ENCODE results near the gene DHTKD1. TPM values are rescaled to one million over a fixed set of nuclear protein-coding genes. Genes with fewer than 3 reads are reported as not detected.
"Not testable (repeated sequence)": the region's sequence is repeated elsewhere in the genome, so short reads cannot be mapped to it uniquely, and the experiment has no call there.

DHTKD1 gene
- polyA plus RNA-seq, 4 donors, result 16.7 to 35.4 (median 30.2) TPM

DNA sequence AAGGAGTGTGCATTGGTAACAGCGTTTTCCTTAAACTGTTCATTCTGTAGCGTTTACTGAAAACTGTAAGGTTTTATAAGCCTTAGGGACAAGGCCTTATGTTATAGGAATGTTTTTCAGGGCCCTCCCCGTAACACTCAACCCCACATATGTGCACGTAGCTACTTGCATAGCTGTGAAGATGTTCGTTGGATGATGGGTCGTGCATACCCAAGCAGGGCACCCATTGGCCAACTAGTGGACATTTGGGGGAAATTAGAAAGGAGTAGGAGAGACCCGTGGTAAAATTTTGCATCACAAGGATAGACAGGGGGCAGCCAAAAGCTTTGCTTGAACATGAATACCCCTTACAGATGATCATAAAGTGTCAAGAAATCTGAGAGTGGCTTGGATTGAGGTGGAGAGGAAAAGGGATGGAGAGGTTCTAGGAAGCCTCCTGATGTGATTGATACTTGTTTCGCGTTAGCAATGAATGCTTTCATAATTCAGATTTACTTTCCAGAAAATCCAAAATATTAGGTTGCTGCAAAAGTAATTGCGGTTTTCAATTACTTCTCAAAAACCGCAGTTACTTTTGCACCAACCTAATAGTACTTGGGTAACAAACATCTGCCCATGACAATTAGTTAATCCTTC is 61.6 kb downstream of the DHTKD1 start:
- peak in 2 of 4 donors; percentile 35 to 36 for DNase-seq (ENCODE audit: low read depth in 4 of 4, low spot score in 3 of 4)

DNA sequence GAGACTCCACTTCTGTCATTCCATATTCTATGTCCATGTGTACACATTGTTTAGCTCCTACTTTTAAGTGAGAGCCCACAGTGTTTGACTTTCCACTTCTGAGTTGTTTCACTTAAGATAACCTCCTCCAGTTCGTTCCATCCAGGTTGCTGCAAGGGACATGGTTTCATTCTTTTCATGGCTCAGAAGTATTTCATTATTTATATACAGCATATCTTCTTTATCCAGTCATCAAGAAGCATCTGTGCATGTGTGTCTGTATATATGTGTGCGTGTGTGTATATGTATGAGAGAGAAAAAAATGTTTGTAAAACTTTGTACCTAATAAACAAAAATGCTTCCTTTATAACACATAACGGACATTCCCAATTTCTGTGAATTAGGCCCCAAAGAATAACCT is 66.9 kb downstream of the DHTKD1 start:
- DNase-seq (ENCODE audit: low read depth in 4 of 4, low spot score in 3 of 4), result no peak

DNA sequence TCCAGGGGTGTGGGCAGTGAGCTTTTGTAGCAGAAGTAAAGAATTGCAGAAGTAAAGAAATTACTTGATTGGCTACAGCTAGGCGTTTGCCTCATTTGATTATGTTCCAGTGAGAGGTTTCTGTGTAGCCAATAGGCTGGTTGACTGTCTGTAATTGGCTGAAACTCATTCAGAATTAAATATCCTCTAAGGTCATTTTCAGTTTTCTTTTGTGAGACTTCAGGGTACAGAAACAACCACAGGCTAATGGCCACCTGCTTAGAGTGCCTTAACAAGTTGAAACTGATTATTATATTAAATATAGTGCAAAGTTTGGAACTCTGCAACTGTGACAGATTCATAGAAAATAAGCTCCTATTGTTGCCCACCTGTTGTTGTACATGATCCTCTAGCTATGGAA is 71.3 kb downstream of the DHTKD1 start:
- DNase-seq (ENCODE audit: low read depth in 4 of 4, low spot score in 3 of 4), result no peak

DNA sequence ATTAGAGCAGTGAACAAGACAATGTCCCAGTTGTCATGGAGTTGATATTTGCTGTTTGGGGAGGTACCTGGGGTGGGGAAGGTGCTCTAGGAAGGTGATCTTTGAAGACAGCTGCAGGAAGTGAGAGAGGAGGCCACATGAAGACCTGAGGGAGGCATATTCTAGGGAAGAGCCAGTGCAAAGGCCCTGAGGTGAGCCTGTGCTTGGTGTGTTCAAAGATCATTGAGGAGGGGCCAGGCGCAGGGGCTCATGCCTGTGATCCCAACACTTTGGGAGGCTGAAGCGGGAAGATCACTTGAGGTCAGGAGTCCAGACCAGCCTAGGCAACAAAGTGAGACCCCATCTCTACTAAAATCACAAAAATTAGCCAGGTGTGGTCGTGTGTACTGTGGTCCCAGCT is 75.8 kb downstream of the DHTKD1 start:
- no peak for DNase-seq (ENCODE audit: low read depth in 4 of 4, low spot score in 3 of 4)

DNA sequence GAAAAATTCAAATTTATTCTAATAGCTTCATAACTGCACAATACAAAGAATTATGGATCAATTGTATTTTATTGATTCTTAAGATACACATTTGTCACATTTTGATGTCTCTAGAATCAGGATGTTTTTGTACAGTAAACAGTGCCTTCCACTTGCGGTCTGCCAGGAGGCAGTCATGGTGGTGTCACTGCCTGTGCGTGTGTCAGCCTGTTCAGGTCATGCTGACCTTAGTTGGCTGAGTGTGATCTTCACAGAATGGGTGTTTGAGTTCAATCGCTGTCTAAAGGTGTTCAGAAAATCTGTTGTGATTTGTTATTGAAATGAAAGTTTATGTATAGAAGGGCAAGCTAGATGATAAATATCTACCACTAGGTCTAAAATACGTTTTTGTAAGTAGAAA is 81.4 kb downstream of the DHTKD1 start:
- DNase-seq (ENCODE audit: low read depth in 4 of 4, low spot score in 3 of 4), result no peak

DNA sequence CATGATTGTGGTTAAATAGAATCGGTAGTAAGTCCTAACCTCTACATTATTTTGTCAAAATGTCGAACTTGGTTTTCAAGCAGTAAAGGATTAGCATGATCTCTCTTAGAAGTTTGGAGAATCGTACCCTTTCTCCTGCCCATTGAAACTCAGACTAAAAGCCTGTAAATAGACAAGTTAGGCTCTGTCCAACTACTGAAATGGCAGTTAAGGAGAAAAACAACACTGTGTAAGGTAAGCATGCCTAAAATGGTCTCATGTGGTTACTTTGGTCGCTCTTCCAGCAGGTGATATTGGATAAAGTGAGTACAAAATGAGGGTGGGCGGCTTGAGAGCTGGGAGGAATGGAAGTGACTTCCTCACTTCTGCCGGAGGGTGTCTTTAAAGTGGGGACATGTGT is 85.8 kb downstream of the DHTKD1 start:
- DNase-seq (ENCODE audit: low read depth in 4 of 4, low spot score in 3 of 4), result no peak

DNA sequence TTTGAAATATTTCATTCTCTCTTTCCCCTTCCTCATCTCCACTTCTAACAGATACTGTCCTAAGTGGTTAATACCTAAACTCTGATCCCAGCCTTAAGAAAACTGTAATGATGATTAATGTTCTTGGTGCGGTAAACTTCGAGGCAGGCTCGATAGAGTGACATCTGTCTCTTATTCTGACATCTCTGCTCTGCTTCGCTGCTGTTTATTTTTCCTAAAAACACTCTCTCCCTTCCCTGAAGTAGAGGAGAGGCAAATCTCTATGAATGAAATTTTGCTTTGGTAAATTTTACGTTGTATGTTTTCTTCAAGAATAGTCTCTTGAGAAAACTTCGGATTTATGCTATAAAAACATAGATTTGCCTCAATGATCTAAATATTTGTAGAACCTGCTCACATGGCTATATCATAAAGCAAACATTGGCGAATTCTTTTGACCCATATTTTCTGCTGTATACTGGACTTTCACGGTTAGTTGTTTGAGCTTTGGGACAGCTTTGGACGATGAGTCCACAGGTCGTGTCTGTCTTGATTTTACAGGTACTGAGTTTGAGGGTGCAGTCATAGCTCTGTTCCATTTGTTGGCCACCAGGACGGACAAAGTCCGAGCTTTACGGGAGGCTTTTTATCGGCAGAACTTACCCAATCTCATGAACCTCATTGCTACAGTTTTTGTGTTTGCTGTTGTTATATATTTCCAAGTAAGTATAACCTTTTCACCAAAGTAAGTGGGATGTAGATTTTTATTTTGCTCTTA is 87.8 kb downstream of the DHTKD1 start:
- no peak for DNase-seq (ENCODE audit: low read depth in 4 of 4, low spot score in 3 of 4)

DNA sequence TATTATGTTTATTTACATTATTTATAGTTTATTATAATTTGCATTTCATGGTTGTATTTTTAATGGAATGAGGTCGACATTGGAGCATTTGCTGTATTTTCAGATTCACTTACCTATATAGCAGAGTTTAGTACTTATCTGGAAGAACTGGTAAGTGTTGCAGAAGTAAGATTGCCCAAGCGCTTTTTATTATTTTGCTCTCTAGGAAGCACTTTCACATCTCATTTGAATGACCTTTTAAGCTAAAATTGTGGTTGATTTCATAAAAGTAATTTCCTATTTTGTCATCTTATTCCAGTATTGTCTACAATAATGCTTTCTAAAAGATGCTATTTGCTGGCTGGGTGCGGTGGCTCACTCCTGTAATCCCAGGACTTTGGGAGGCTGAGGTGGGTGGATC is 89.4 kb downstream of the DHTKD1 start:
- no peak for DNase-seq (ENCODE audit: low read depth in 4 of 4, low spot score in 3 of 4)

DNA sequence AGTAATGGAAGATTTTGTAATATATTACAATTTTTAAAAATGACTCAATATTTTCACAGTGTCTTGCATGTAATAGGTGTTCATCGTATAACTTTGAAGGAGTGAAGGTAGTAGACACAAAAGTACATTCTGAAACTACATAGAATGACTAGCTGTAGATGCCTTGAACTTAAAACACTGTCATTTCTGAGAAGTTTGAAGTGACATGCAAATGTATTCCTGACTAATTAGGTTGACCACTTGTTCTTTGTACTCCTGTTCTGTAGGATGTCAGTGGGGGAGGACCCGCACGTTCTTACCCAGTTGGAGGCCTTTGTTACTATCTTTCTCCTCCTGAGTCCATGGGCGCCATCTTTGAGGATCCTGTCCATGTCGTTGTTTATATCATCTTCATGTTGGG is 91.9 kb downstream of the DHTKD1 start:
- DNase-seq (ENCODE audit: low read depth in 4 of 4, low spot score in 3 of 4), result no peak

DNA sequence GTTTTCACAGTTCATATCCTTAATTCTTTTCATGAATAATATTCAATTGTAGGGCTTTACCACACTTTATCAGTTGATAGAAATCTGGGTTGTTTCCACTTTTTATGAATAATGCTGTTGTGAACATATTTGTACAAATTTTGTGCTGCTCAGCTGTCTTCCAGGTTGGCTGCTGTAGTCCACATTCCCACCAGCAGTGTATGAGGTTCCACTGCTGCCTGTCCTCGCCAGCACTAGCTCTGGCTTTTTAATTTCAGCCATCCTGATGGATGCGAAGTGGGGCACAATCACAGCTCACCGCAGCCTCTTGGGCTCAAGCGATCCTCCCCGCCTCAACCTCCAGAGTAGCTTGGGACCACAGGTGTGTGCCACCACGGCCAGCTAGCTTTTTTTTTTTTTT is 94.2 kb downstream of the DHTKD1 start:
- no peak for DNase-seq (ENCODE audit: low read depth in 4 of 4, low spot score in 3 of 4)

DNA sequence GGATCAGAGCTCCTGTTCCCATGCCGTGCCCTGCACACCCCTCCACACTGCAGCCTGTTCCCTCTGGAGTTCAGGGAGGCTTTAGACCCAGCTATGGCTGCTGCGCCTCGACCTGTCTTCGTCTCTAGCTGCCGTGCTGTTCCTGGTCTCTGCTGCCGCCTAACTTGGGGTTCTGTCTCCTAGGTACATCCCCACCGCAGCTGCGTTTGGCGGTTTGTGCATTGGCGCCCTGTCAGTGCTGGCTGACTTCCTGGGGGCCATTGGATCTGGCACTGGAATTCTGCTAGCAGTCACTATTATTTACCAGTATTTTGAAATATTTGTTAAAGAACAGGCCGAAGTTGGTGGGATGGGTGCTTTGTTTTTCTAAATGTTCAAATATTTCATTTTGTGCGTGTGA is 95.3 kb downstream of the DHTKD1 start:
- DNase-seq (ENCODE audit: low read depth in 4 of 4, low spot score in 3 of 4), result no peak

DNA sequence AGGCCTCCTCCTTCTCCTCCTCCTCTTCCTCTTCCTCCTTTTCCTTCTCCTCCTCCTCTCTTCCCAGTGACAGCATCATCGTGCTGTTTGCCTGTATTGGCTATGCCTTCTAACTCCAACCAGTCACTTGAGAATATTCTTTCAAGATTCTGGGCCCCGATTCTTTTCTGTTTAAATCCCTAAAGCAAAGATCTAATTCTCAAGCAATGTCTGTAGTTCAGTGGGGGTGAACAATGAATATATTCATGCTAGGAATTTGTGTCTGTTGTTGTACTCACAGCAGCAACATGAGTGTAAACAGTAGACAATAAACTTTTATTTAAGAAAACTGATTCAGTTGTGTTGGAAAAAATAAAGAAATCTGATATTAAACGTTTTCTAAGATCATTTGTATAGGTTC is 96.3 kb downstream of the DHTKD1 start:
- no peak for DNase-seq (ENCODE audit: low read depth in 4 of 4, low spot score in 3 of 4)

DNA sequence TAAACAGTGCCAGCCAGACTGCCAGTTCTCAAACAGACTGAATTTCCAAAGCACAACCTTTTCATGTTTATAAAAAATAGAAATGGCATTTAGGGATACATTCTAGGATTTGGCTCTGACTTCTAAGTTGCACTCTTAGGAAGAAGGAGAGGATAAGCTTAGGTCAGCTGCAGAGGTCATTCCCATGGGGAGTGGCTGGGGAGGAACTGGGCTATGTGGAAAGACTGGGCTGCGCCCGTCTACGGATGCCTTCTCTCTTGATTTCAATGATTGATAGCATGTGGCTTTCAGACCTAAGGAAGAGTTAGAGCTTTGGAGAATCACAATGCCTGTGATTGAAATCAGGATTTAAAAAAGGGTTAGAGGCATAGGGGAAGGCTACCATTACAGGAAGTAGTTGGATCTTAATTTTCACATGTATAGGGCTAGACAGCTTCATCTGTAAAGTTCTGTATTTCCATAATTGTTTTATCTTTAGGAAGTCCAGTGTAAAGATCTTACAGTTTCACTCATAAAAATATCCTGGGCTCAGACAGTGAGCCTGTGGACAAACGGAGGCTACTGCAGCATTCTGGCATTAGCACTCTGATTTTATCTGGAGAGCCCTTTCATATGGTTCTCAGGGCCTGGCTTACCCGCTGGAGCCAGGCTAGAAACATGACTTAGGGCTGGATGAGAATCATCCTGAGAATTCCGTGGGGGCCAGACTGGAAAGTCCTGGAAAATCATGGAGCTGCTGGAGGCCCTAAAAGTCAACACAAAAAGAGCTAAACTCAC is 97.4 kb downstream of the DHTKD1 start:
- DNase-seq (ENCODE audit: low read depth in 4 of 4, low spot score in 3 of 4), result no peak

DNA sequence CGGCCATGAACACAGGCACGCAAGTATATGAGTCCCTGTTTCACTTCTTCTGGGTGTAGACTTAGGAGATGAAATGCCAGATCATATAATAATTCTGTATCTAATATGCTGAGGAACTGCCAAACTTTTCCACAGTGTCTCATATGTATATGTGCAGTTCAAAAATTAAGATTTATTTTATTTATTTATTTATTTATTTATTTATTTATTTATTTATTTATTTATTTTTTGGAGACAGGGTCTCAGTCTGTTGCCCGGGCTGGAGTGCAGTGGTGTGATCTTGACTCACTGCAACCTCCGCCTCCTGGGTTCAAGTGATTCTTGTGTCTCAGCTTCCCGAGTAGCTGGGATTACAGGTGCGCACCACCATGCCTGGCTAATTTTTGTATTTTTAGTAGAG is 102.8 kb downstream of the DHTKD1 start:
- not testable (repeated sequence) for DNase-seq (ENCODE audit: low read depth in 4 of 4, low spot score in 3 of 4)

Other genes starting within 250 kb of the DHTKD1 start
- 1 to 10 TPM; 4.9 to 7.8 (median 5.6) TPM for gene PROSER2, start 245.6 kb upstream of the DHTKD1 start, polyA plus RNA-seq (ENCODE audit: insufficient read length in 4 of 4)
- gene UPF2, start 26.1 kb upstream of the DHTKD1 start, polyA plus RNA-seq (ENCODE audit: insufficient read length in 4 of 4), result 10 to 100 TPM; 27.3 to 39.8 (median 37.7) TPM
- gene SEC61A2, start 60.7 kb downstream of the DHTKD1 start, polyA plus RNA-seq (ENCODE audit: insufficient read length in 4 of 4), result 10 to 100 TPM; 13.7 to 24.7 (median 15.1) TPM
- gene NUDT5, start 126.9 kb downstream of the DHTKD1 start, polyA plus RNA-seq (ENCODE audit: insufficient read length in 4 of 4), result 10 to 100 TPM; 39.6 to 81.6 (median 79.8) TPM
- gene CDC123, start 127.2 kb downstream of the DHTKD1 start, polyA plus RNA-seq (ENCODE audit: insufficient read length in 4 of 4), result 100 to 1,000 TPM; 100 to 145 (median 124) TPM

Data from left renal pelvis (tissue), 4 donors.